ENCODE data around the gene GLS2. TPM values are rescaled to one million over a fixed set of nuclear protein-coding genes. Genes with fewer than 3 reads are reported as not detected.

GLS2 gene
- 1.4 TPM for polyA plus RNA-seq (2013, experiment 1 of 2)
- 1.7 TPM for polyA plus RNA-seq (2013, experiment 2 of 2)

- no peak within 1 kb of the TSS for H3K23ac ChIP-seq (ENCODE audit: low read length)
- H2BK5ac ChIP-seq (ENCODE audit: low read length), result no peak within 1 kb of the TSS
- H3K4ac ChIP-seq (ENCODE audit: low read depth, low read length), result no peak within 1 kb of the TSS
- no peak within 1 kb of the TSS for H4K5ac ChIP-seq (ENCODE audit: low read length)
- H4K8ac ChIP-seq (ENCODE audit: low read depth, low read length), result no peak within 1 kb of the TSS
- peaks cover 16% of the 10 kb centered on the region for H3K27me3 ChIP-seq (ENCODE audit: insufficient read depth, low read length, poor library complexity)
- H3K4me1 ChIP-seq (ENCODE audit: control insufficient read depth, low read depth, low read length), result no peaks in the 10 kb centered on the region
- H3K4me2 ChIP-seq (ENCODE audit: low read length), result peak within 1 kb of the TSS; percentile 83
- peak within 1 kb of the TSS; percentile 65 for H3K56ac ChIP-seq (ENCODE audit: low read length)
- H3K4me3 ChIP-seq (ENCODE audit: low read length), result peak within 1 kb of the TSS; percentile 8
- DNase-seq, result peak; percentile 81
- peak within 1 kb of the TSS; percentile 48 for H3K9ac ChIP-seq (ENCODE audit: low read length)
- no peak within 1 kb of the TSS for H2BK120ac ChIP-seq (ENCODE audit: low read depth, low read length)
- H3K27ac ChIP-seq (ENCODE audit: low read depth, low read length), result no peak within 1 kb of the TSS
- no peaks in the 10 kb centered on the region for H3K79me2 ChIP-seq (ENCODE audit: control insufficient read depth, insufficient read depth, low read length)
- no peak within 1 kb of the TSS for H2BK15ac ChIP-seq (replicated peaks; ENCODE audit: low read depth)
- no CpG with 5 or more reads among the region's 59 CpGs for WGBS (ENCODE audit: extremely low coverage, insufficient coverage, low lambda C conversion rate)
- H3K79me1 ChIP-seq (ENCODE audit: low read length), result no peaks in the 10 kb centered on the region
- no peak within 1 kb of the TSS for H3K18ac ChIP-seq (ENCODE audit: low read length)
- no peak within 1 kb of the TSS for H2AK5ac ChIP-seq (ENCODE audit: low read length)
- no peaks in the 10 kb centered on the region for H3K36me3 ChIP-seq (ENCODE audit: control insufficient read depth, insufficient read depth, low read length)
Observed at GRCh38 chr12:56488041-56488955, at the start of gene GLS2. GLS2 (minus strand) TSS chr12:56488161; CDS start chr12:56488118, 43 bp downstream.

DNA sequence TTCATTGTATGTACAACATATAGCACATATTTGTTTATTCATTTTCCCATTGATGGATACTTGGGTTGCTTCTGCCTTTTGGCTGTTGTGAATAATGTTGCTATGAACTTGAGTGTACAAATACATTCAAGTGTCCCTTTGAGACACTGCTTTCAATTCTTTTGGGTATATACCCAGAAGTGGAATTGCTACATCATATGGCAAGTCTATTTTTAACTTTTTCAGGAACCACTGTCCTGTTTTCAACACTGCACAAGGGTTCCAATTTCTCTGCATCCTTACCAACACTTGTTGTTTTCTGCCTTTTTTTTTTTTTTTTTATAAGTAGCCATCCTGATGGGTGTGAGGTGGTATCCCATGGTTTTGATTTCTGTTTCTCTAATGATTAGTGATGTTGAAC is 49.6 kb upstream of the GLS2 start:
- Histone ChIP-seq H3K27me3 (ENCODE audit: insufficient read depth, low read length, poor library complexity) (no peaks in the 10 kb centered on the region), H4K5ac (ENCODE audit: low read length) (no peak overlapping the region), H3K9ac (ENCODE audit: low read length) (no peak overlapping the region), H3K36me3 (ENCODE audit: control insufficient read depth, insufficient read depth, low read length) (no peaks in the 10 kb centered on the region), H3K23ac (ENCODE audit: low read length) (no peak overlapping the region), H3K4me3 (ENCODE audit: low read length) (no peak overlapping the region), H3K56ac (ENCODE audit: low read length) (no peak overlapping the region), H4K8ac (ENCODE audit: low read depth, low read length) (no peak overlapping the region), H2BK120ac (ENCODE audit: low read depth, low read length) (no peak overlapping the region), H3K4me1 (ENCODE audit: control insufficient read depth, low read depth, low read length) (no peaks in the 10 kb centered on the region), H3K79me2 (ENCODE audit: control insufficient read depth, insufficient read depth, low read length) (peaks cover 4% of the 10 kb centered on the region), H3K4me2 (ENCODE audit: low read length) (no peak overlapping the region), H3K4ac (ENCODE audit: low read depth, low read length) (no peak overlapping the region), H3K79me1 (ENCODE audit: low read length) (peaks cover 1% of the 10 kb centered on the region), H3K27ac (ENCODE audit: low read depth, low read length) (no peak overlapping the region), H2BK5ac (ENCODE audit: low read length) (no peak overlapping the region), H3K18ac (ENCODE audit: low read length) (no peak overlapping the region), H2AK5ac (ENCODE audit: low read length) (no peak overlapping the region), H2BK15ac (replicated peaks; ENCODE audit: low read depth) (no peak overlapping the region)
- DNase-seq, result no peak

GRCh38 chr12:56530390-56531055 is 42.6 kb upstream of the GLS2 start:
- peak overlapping the region; percentile 39 for H3K18ac ChIP-seq (ENCODE audit: low read length)
- peaks cover 2% of the 10 kb centered on the region for H3K4me1 ChIP-seq (ENCODE audit: control insufficient read depth, low read depth, low read length)
- peak overlapping the region; percentile 36 for H3K4ac ChIP-seq (ENCODE audit: low read depth, low read length)
- H3K79me2 ChIP-seq (ENCODE audit: control insufficient read depth, insufficient read depth, low read length), result peaks cover 29% of the 10 kb centered on the region
- H4K8ac ChIP-seq (ENCODE audit: low read depth, low read length), result no peak overlapping the region
- peaks cover 5% of the 10 kb centered on the region for H3K79me1 ChIP-seq (ENCODE audit: low read length)
- H2BK5ac ChIP-seq (ENCODE audit: low read length), result no peak overlapping the region
- no peak overlapping the region for H2BK120ac ChIP-seq (ENCODE audit: low read depth, low read length)
- no peak overlapping the region for H3K4me3 ChIP-seq (ENCODE audit: low read length)
- H3K9ac ChIP-seq (ENCODE audit: low read length), result peak overlapping the region; percentile 22
- H3K56ac ChIP-seq (ENCODE audit: low read length), result no peak overlapping the region
- DNase-seq, result no peak
- no peak overlapping the region for H4K5ac ChIP-seq (ENCODE audit: low read length)
- no peak overlapping the region for H3K23ac ChIP-seq (ENCODE audit: low read length)
- no peak overlapping the region for H3K27ac ChIP-seq (ENCODE audit: low read depth, low read length)
- H3K4me2 ChIP-seq (ENCODE audit: low read length), result no peak overlapping the region
- H3K36me3 ChIP-seq (ENCODE audit: control insufficient read depth, insufficient read depth, low read length), result no peaks in the 10 kb centered on the region
- no CpG with 5 or more reads among the region's 7 CpGs for WGBS (ENCODE audit: extremely low coverage, insufficient coverage, low lambda C conversion rate)
- no peak overlapping the region for H2AK5ac ChIP-seq (ENCODE audit: low read length)
- H3K27me3 ChIP-seq (ENCODE audit: insufficient read depth, low read length, poor library complexity), result no peaks in the 10 kb centered on the region
- no peak overlapping the region for H2BK15ac ChIP-seq (replicated peaks; ENCODE audit: low read depth)

DNA sequence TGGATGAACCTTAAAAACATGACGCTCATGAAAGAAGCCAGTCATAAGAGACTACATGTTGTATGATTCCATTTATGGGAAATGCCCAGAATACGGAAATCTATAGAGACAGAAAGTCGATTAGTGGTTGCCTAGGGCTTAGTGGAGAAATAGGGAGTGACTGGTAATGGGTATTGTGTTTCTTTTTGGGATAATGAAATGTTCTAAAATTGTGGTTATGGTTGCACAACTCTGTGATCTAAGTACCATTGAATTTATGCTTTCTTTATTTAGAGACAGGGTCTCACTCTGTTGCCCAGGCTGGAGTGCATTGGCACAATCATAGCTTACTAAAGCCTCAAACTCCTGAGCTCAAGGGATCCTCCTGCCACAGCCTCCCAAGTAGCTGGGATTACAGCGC is 41.7 kb upstream of the GLS2 start:
- Histone ChIP-seq H3K9ac (ENCODE audit: low read length) (no peak overlapping the region), H4K8ac (ENCODE audit: low read depth, low read length) (no peak overlapping the region), H2BK15ac (replicated peaks; ENCODE audit: low read depth) (no peak overlapping the region), H3K4me1 (ENCODE audit: control insufficient read depth, low read depth, low read length) (peaks cover 2% of the 10 kb centered on the region), H2AK5ac (ENCODE audit: low read length) (no peak overlapping the region), H2BK120ac (ENCODE audit: low read depth, low read length) (no peak overlapping the region), H3K4ac (ENCODE audit: low read depth, low read length) (no peak overlapping the region), H4K5ac (ENCODE audit: low read length) (no peak overlapping the region), H3K4me3 (ENCODE audit: low read length) (no peak overlapping the region), H2BK5ac (ENCODE audit: low read length) (no peak overlapping the region), H3K36me3 (ENCODE audit: control insufficient read depth, insufficient read depth, low read length) (no peaks in the 10 kb centered on the region), H3K79me2 (ENCODE audit: control insufficient read depth, insufficient read depth, low read length) (peaks cover 31% of the 10 kb centered on the region), H3K4me2 (ENCODE audit: low read length) (no peak overlapping the region), H3K79me1 (ENCODE audit: low read length) (peaks cover 5% of the 10 kb centered on the region), H3K23ac (ENCODE audit: low read length) (no peak overlapping the region), H3K56ac (ENCODE audit: low read length) (no peak overlapping the region), H3K18ac (ENCODE audit: low read length) (peak overlapping the region; percentile 94), H3K27me3 (ENCODE audit: insufficient read depth, low read length, poor library complexity) (no peaks in the 10 kb centered on the region), H3K27ac (ENCODE audit: low read depth, low read length) (no peak overlapping the region)
- no CpG with 5 or more reads among the region's 4 CpGs for WGBS (ENCODE audit: extremely low coverage, insufficient coverage, low lambda C conversion rate)
- DNase-seq, result no peak

DNA sequence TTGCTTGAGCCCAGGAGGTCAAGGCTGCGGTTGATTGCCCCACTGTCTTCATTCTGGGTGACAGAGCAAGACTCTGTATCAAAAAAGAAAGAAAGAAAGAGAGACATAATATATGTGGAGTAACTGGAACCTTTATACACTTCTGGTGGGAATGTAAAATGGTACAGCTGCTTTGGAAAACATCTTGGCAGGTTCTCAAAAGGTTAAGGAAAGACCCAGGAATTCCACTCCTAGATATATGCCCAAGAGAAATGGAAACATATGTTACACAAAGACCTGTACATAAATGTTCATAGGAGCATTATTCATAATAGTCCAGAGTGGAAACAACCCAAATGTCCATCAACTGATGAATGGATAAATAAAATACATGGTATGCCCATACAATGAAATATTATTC is 40.9 kb upstream of the GLS2 start:
- H3K27ac ChIP-seq (ENCODE audit: low read depth, low read length), result no peak overlapping the region
- H2BK120ac ChIP-seq (ENCODE audit: low read depth, low read length), result no peak overlapping the region
- no peak overlapping the region for H3K9ac ChIP-seq (ENCODE audit: low read length)
- no peak for DNase-seq
- no peaks in the 10 kb centered on the region for H3K27me3 ChIP-seq (ENCODE audit: insufficient read depth, low read length, poor library complexity)
- H3K79me2 ChIP-seq (ENCODE audit: control insufficient read depth, insufficient read depth, low read length), result peaks cover 38% of the 10 kb centered on the region
- no peak overlapping the region for H3K4me3 ChIP-seq (ENCODE audit: low read length)
- H3K4me2 ChIP-seq (ENCODE audit: low read length), result no peak overlapping the region
- H4K5ac ChIP-seq (ENCODE audit: low read length), result no peak overlapping the region
- no peak overlapping the region for H2BK15ac ChIP-seq (replicated peaks; ENCODE audit: low read depth)
- H3K23ac ChIP-seq (ENCODE audit: low read length), result no peak overlapping the region
- no peak overlapping the region for H3K4ac ChIP-seq (ENCODE audit: low read depth, low read length)
- H3K79me1 ChIP-seq (ENCODE audit: low read length), result peaks cover 5% of the 10 kb centered on the region
- H3K18ac ChIP-seq (ENCODE audit: low read length), result peak overlapping the region; percentile 60
- no peaks in the 10 kb centered on the region for H3K36me3 ChIP-seq (ENCODE audit: control insufficient read depth, insufficient read depth, low read length)
- no CpG with 5 or more reads among the region's 1 CpG for WGBS (ENCODE audit: extremely low coverage, insufficient coverage, low lambda C conversion rate)
- peaks cover 2% of the 10 kb centered on the region for H3K4me1 ChIP-seq (ENCODE audit: control insufficient read depth, low read depth, low read length)
- H3K56ac ChIP-seq (ENCODE audit: low read length), result no peak overlapping the region
- H2BK5ac ChIP-seq (ENCODE audit: low read length), result no peak overlapping the region
- H4K8ac ChIP-seq (ENCODE audit: low read depth, low read length), result no peak overlapping the region
- no peak overlapping the region for H2AK5ac ChIP-seq (ENCODE audit: low read length)
